ENCODE data around the gene ANO10. TPM values are rescaled to one million over a fixed set of nuclear protein-coding genes. Genes with fewer than 3 reads are reported as not detected.
"Not testable (repeated sequence)": the region's sequence is repeated elsewhere in the genome, so short reads cannot be mapped to it uniquely, and the experiment has no call there.

The ANO10 gene
- total and polyA plus RNA-seq, 10 donors: 2.6 to 21.7 (median 16.6) TPM

DNA sequence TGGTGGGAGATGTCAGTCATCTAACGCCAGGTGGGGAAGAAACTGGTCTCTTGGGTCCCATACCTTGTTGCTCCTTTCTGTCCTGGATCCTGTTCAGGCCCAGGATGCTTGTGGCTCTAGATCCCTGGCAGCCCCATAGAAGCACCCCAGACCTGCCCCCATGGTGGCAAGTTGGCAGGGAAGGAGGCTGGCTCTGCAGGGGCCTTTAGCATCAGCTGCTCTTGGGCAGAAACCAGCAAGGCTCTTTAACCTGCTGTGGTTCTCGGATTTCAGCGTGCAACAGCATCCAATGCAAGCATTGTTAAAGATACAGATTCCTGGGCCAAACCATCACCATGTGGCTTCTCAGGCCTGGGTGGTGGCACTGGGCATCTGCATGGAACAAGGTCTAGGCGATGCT lies 259.6 kb downstream of the ANO10 start:
- H3K4me3 ChIP-seq: no peak overlapping the region
- DNase-seq: no peak
- 91 to 95% (median 92%) methylated on average over 3 to 4 of the region's 4 CpGs for WGBS, 5 donors

GRCh38 chr3:43361077-43361476 lies 260.7 kb downstream of the ANO10 start:
- 84 to 92% (median 87%) methylated on average over 3 to 5 of the region's 5 CpGs for WGBS, 5 donors
- TF ChIP-seq CTCF (IDR thresholded peaks at IDR 0.05 in 8 of 11, conservative IDR thresholded peaks at IDR 0.05 in 3 of 11): no peak
- TF ChIP-seq POLR2A (IDR thresholded peaks at IDR 0.05): no peak
- TF ChIP-seq POLR2AphosphoS5 (IDR thresholded peaks at IDR 0.05): no peak
- DNase-seq: no peak

More for the DNA sequence above, 259.6 kb downstream of the ANO10 start:
- peaks cover 0 to 15% (median 11%) of the 10 kb centered on the region in 8 donors for H3K9me3 ChIP-seq
- no peaks in the 10 kb centered on the region for H3K27me3 ChIP-seq (replicated peaks in 1 of 7)
- TF ChIP-seq POLR2AphosphoS5 (IDR thresholded peaks at IDR 0.05): no peak
- no peak for TF ChIP-seq POLR2A (IDR thresholded peaks at IDR 0.05)
- no peak for TF ChIP-seq CTCF (IDR thresholded peaks at IDR 0.05 in 8 of 11, conservative IDR thresholded peaks at IDR 0.05 in 3 of 11)
- intact Hi-C loops (cut with DNase I; ENCODE audit: low total_unique reads): loop anchor here (10.0 kb wide), 1 partner anchor 137 kb away; no protein-coding TSS in a partner anchor
- H3K4me1 ChIP-seq: peaks cover 0 to 21% (median 2%) of the 10 kb centered on the region in 6 donors
- H3K27ac ChIP-seq: peak overlapping the region in 1 of 8 donors; percentile 59
- H3K36me3 ChIP-seq: peaks cover 0 to 20% (median 0%) of the 10 kb centered on the region in 6 donors

GRCh38 chr3:43356033-43356432 lies 265.8 kb downstream of the ANO10 start:
- H3K27me3 ChIP-seq (replicated peaks in 1 of 7); intact Hi-C loops (cut with DNase I; ENCODE audit: low total_unique reads); H3K4me1 ChIP-seq; H3K27ac ChIP-seq; DNase-seq; H3K4me3 ChIP-seq: not testable (repeated sequence)
- WGBS, 5 donors: 90 to 100% (median 94%) methylated on average over 2 of the region's 2 CpGs
- Histone ChIP-seq H3K36me3 (peaks cover 0 to 27% (median 3%) of the 10 kb centered on the region in 6 donors), H3K9me3 (peaks cover 5 to 76% (median 67%) of the 10 kb centered on the region in 8 donors)

More at GRCh38 chr3:43361077-43361476, 260.7 kb downstream of the ANO10 start:
- no peak overlapping the region for H3K27ac ChIP-seq
- H3K4me1 ChIP-seq: peaks cover 0 to 12% (median 2%) of the 10 kb centered on the region in 6 donors
- no peaks in the 10 kb centered on the region for H3K27me3 ChIP-seq (replicated peaks in 1 of 7)
- peaks cover 0 to 25% (median 19%) of the 10 kb centered on the region in 8 donors for H3K9me3 ChIP-seq
- intact Hi-C loops (cut with DNase I; ENCODE audit: low total_unique reads): loop anchor here (10.0 kb wide), 1 partner anchor 136 kb away; no protein-coding TSS in a partner anchor
- H3K36me3 ChIP-seq: peaks cover 0 to 13% (median 0%) of the 10 kb centered on the region in 6 donors
- no peak overlapping the region for H3K4me3 ChIP-seq

GRCh38 chr3:43353923-43354670 lies 267.7 kb downstream of the ANO10 start:
- H3K27me3 ChIP-seq (replicated peaks in 1 of 7): no peaks in the 10 kb centered on the region
- no peak overlapping the region for H3K27ac ChIP-seq
- H3K4me3 ChIP-seq: no peak overlapping the region
- TF ChIP-seq POLR2A (IDR thresholded peaks at IDR 0.05): no peak
- no peak for TF ChIP-seq CTCF (IDR thresholded peaks at IDR 0.05 in 8 of 11, conservative IDR thresholded peaks at IDR 0.05 in 3 of 11)
- peak in 1 of 3 donors; percentile 5 for TF ChIP-seq POLR2AphosphoS5 (IDR thresholded peaks at IDR 0.05)
- no peak for DNase-seq
- intact Hi-C loops (cut with DNase I; ENCODE audit: low total_unique reads): no loop called here
- peaks cover 0 to 7% (median 0%) of the 10 kb centered on the region in 6 donors for H3K4me1 ChIP-seq
- H3K9me3 ChIP-seq: peaks cover 5 to 79% (median 68%) of the 10 kb centered on the region in 8 donors
- WGBS, 5 donors: 80 to 92% (median 86%) methylated on average over 4 of the region's 4 CpGs
- H3K36me3 ChIP-seq: peaks cover 0 to 47% (median 19%) of the 10 kb centered on the region in 6 donors

All from spleen (tissue), 11 donors.